A673 (cell line): Measurements from ENCODE around the gene KRT72. TPM values are rescaled to one million over a fixed set of nuclear protein-coding genes. Genes with fewer than 3 reads are reported as not detected.

Experiments
- BruUV-seq: library from RNA; stranded (reverse); fragments of 400-500 nt; replicated peaks from 2 replicates; lab custom pipeline; 2021; lab: Mats Ljungman, UMichigan
- CTCF ChIA-PET: fragments of 300-600 bp; sonication (Branson Sonifier 250); formaldehyde crosslinking; loops from one replicate; lab custom pipeline; 2022; ENCODE audit warnings: antibody characterized with exemption; lab: Charles Lee
- POLR2A ChIA-PET: fragments of 300-600 bp; sonication (Branson Sonifier 250); formaldehyde crosslinking; loops from one replicate; lab custom pipeline; 2022; ENCODE audit warnings: antibody characterized with exemption; ENCODE audit not compliant: low non-redundant PET; lab: Charles Lee
- DNase-seq: peaks from one replicate; pipeline ENCODE4 v3.0.0-alpha.2; 2015; ENCODE audit warnings: low spot score
- H3K27ac ChIP-seq: fragments of 200-600 bp; sonication (generic); 2 replicates; pipeline ENCODE4 v1.5.1; 2016; ENCODE audit warnings: mixed run types, low read depth, mild to moderate bottlenecking, mixed read lengths, antibody characterized with exemption, low read length; ENCODE audit not compliant: poor library complexity, severe bottlenecking
- H3K27me3 ChIP-seq: fragments of 200-600 bp; sonication (generic); replicated peaks from 2 replicates; pipeline ENCODE4 v1.6.1; 2017; ENCODE audit warnings: mixed run types, low read depth, mild to moderate bottlenecking, mixed read lengths, antibody characterized with exemption, low read length; ENCODE audit not compliant: insufficient read depth, poor library complexity
- H3K36me3 ChIP-seq: fragments of 200-600 bp; sonication (generic); 2 replicates; pipeline ENCODE4 v1.6.1; 2016; ENCODE audit warnings: mixed run types, mild to moderate bottlenecking, mixed read lengths, antibody characterized with exemption, low read length; ENCODE audit not compliant: insufficient read depth, poor library complexity, severe bottlenecking
- H3K4me1 ChIP-seq: fragments of 200-600 bp; sonication (generic); 2 replicates; pipeline ENCODE4 v1.6.1; 2017; ENCODE audit warnings: mixed run types, mild to moderate bottlenecking, mixed read lengths, antibody characterized with exemption, low read length; ENCODE audit not compliant: insufficient read depth, poor library complexity, severe bottlenecking
- H3K4me3 ChIP-seq: fragments of 200-600 bp; sonication (generic); 2 replicates; pipeline ENCODE4 v1.5.1; 2016; ENCODE audit warnings: low read depth, mixed run types, mild to moderate bottlenecking, mixed read lengths, low read length; ENCODE audit not compliant: poor library complexity, severe bottlenecking
- H3K9me3 ChIP-seq: fragments of 200-600 bp; sonication (generic); 2 replicates; pipeline ENCODE4 v1.6.1; 2016; ENCODE audit warnings: mixed run types, low read depth, mild to moderate bottlenecking, mixed read lengths, antibody characterized with exemption, low read length; ENCODE audit not compliant: poor library complexity, severe bottlenecking
- CTCF ChIP-seq: fragments of 300-800, 200-600 bp; sonication (generic); conservative IDR thresholded peaks from 2 replicates; pipeline ENCODE4 v1.5.1; 2017; ENCODE audit warnings: low read depth, mild to moderate bottlenecking, antibody characterized with exemption, low read length, moderate library complexity, mixed read lengths
- EZH2 ChIP-seq: fragments of 200-600 bp; sonication (generic); IDR thresholded peaks from 2 replicates; pipeline ENCODE4 v1.6.1; 2017; ENCODE audit warnings: borderline replicate concordance, low read depth, mild to moderate bottlenecking, mixed read lengths, antibody characterized with exemption, low read length; ENCODE audit not compliant: poor library complexity, severe bottlenecking
- intact Hi-C: fragments of 100-400 bp; cut with micrococcal nuclease; formaldehyde crosslinking; loops from one replicate; pipeline ENCODE4 v1.10.0; 2022; ENCODE audit not compliant: unreplicated experiment
- total RNA-seq: library from RNA; stranded (reverse); gene quantifications from 2 replicates; pipeline ENCODE4 v1.2.3, GENCODE V29; 2021

Gene KRT72
- total RNA-seq, 1 experiment from 2014 or later: not detected

DNA sequence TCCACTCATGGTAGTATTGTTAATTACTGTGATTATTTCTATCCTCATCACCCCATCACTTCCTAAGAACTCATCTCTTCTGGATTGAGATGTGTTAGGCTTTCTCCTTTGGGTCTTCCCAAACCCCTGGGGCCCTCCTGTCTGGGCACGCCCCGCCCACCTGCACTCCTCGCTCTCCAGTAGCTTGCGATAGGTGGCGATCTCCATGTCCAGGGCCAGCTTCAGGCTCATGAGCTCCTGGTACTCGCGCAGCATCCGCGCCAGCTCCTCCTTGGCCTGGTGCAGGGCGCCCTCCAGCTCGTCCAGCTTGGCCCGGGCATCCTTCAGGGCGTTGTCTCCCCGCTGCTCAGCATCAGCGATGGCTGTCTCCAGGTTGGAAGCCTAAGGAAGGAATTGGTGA, 55.1 kb downstream of the KRT72 start:
- CTCF ChIA-PET: no interaction called here

DNA sequence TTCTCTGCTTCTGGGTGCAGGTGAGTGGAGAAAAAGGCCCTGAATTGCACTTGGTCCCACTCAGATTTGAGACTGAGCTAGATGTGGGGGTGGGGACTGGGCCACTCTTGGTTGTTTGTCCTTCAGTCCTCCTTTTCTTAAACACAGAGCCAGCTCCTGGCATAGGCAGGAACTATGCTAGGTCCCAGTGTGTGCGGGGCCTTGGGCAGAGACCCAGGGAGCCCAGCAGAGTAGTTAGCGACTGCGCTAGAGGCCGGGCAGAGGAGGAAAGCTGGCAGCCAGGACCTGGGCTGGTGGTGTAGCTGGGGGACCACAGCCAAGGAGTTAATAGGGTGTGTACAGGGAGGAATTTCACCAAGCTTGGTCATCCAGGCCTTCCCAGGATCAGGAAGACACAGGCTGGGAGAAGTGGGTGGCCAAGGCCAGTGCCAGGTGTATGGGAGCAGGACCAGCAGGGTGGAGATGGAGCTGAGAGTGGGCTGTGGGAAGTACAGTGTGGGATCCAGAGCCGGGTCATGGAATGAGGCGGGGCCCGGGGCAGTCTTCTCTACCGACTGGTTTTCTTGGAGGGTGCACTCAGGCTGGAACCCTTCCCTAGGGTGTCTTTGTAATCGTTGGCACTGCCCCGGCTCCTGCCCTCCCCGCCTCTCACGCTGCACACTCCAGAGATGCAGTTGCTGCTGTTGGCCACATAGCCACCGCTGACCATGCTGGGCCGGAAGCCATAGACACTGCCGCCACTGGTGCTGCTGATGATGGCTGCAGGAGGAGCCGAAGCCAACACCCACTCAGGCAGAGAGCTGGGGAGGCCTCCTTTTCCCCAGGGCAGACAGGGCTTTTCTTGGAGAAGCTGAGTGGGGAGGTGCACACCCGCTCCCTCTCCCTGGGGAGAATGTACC, 57.0 kb downstream of the KRT72 start:
- ChIA-PET CTCF (no interaction called here), POLR2A (no interaction called here)
- intact Hi-C loops: no loop called here

More for the DNA sequence above, 55.1 kb downstream of the KRT72 start:
- no TSS peak for BruUV-seq
- no peaks in the 10 kb centered on the region for H3K36me3 ChIP-seq
- H3K27me3 ChIP-seq: peaks cover 7% of the 10 kb centered on the region
- POLR2A ChIA-PET: no interaction called here
- no peak overlapping the region for H3K4me3 ChIP-seq
- no peak for TF ChIP-seq CTCF
- TF ChIP-seq EZH2: no peak
- DNase-seq: no peak
- H3K4me1 ChIP-seq: no peaks in the 10 kb centered on the region
- H3K9me3 ChIP-seq: no peaks in the 10 kb centered on the region
- intact Hi-C loops: no loop called here
- H3K27ac ChIP-seq: no peak overlapping the region

DNA sequence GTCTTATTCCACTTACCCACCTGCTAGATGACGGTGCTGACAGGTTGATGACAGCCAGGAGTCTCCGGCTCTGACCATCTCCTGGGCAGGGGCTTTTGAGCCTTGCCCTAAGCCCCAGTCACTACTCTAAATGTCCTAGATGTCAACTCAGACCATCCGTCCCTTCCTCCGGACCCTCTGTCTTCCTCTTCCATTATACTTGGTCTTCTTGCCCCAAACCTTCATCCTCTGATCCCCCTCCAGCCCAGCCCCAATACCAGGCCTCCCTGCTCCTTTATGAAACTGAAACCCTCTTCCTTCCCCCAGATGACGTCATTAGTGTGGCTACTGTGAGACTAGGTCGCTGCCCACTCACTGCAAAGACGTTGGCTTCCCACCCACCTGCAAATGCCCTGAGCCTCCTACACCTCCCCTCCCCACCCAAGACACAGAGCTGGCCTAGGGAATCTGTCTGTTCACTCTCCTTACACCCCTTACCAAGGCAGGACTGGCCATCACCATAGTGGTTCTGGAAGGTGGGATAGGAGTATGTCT, 58.4 kb downstream of the KRT72 start:
- Histone ChIP-seq H3K4me1 (peaks cover 7% of the 10 kb centered on the region), H3K36me3 (no peaks in the 10 kb centered on the region), H3K9me3 (no peaks in the 10 kb centered on the region), H3K27me3 (no peaks in the 10 kb centered on the region), H3K4me3 (no peak overlapping the region), H3K27ac (no peak overlapping the region)
- POLR2A ChIA-PET: no interaction called here
- CTCF ChIA-PET: no interaction called here
- TF ChIP-seq EZH2: no peak
- TF ChIP-seq CTCF: no peak
- no TSS peak for BruUV-seq
- intact Hi-C loops: no loop called here
- no peak for DNase-seq

More for the DNA sequence above, 57.0 kb downstream of the KRT72 start:
- no peak overlapping the region for H3K4me3 ChIP-seq
- TF ChIP-seq CTCF (no peak), EZH2 (no peak)
- no peak overlapping the region for H3K27ac ChIP-seq
- H3K36me3 ChIP-seq: no peaks in the 10 kb centered on the region
- no peaks in the 10 kb centered on the region for H3K9me3 ChIP-seq
- H3K4me1 ChIP-seq: peaks cover 2% of the 10 kb centered on the region
- H3K27me3 ChIP-seq: no peaks in the 10 kb centered on the region
- BruUV-seq: no TSS peak
- no peak for DNase-seq
